RKO (cell line): ENCODE results near the gene SUMO1.
A peak's percentile ranks its signal among the peaks of the same experiment; 100 is the strongest.

Source experiments
- DNase-seq: peaks from one replicate; pipeline ENCODE4 v3.0.0-alpha.2; 2016; ENCODE audit warnings: low spot score

Gene SUMO1

DNA sequence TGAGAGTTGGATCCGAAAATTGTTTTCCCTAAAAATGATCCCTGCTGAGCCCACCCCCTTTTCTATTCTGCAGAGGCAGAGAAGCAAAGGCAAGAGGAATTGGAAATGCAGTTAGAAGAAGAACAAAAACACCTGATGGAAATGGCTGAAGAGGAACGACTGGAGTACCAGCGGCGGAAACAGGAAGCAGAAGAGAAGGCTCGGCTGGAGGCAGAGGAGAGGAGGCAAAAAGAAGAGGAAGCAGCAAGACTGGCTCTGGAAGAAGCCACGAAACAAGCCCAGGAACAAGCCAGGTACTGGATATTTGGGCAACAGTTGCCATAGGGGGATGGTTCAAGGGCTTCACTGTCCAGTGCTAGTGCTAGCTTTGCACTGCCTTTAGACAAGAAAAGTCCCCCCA lies 41.7 kb downstream of the SUMO1 start:
- DNase-seq = no peak

- DNase-seq = no peak
These were observed 44.0 kb downstream of the SUMO1 start for GRCh38 chr2:202194418-202194817.

DNA sequence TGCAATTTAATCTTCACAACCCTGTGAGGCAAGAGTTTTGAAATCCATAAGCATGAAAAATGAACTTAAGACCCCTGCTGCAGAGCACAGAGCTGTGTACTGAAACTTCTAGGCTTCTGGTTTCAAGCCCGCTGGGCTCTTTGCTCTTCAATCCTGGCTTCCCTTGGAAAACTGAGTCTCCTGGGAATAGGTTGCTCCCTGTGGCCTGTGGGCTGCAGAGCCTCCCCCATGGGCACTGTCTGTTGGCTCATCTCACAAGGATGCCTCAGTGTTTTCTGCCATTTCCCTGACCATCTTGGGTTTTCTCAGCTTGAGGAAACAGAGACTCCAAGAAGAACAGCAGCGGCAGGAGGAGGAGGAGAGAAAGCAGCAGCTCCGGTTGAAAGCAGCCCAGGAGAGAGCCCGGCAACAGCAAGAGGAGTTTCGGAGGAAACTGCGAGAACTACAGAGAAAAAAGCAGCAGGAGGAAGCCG lies 44.5 kb downstream of the SUMO1 start:
- no peak for DNase-seq

DNA sequence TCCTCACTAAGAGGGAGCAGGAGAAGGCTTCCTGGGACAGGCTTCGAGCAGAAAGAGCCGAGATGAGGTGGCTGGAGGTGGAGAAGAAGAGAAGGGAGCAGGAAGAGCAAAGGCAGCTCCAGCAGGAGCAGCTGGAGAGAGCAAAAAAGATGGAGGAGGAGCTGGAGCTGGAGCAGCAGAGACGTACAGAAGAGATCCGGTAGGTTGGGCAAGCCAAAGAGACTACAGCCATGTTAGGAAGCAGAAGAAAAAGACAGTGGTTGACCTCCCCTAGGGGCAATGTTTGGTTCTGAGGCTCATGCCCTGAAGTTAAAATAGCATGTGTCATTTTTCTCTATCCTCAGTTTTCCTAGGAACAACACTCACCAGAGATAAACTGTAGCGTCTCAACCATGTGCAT lies 45.1 kb downstream of the SUMO1 start:
- no peak for DNase-seq

- DNase-seq = no peak
These were observed 50.8 kb downstream of the SUMO1 start for GRCh38 chr2:202187570-202187969.

DNA sequence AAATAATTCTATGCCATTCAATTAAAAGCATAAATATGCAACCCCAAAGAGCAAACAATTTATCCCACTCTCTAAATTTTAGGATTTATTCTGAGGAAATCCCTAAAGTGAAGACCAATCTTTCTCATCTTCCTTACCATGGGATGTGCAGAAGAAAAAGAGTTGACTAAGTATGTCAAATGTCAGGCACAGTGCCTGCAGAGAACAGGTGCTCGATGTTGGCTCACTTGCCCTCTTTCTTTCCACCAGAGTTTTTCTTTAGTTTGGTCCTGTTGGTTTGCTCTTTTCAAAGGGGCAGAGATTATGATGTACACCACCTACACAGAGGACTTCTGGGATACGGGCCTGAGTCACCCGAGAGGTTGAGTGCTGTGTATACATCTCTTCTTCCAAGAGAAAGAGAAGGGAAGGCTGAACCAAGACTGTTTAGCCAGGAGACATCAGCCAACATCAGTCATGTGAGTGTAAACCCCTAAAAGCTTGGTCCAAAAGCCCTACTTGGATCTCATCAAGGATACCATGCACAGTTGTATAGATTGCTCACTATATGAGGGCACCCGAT lies 51.7 kb downstream of the SUMO1 start:
- no peak for DNase-seq

- no peak for DNase-seq
These were observed 53.2 kb downstream of the SUMO1 start for GRCh38 chr2:202185156-202185555.

- DNase-seq = no peak
These were observed 53.8 kb downstream of the SUMO1 start for GRCh38 chr2:202184557-202184956.

GRCh38 chr2:202178346-202178958 lies 59.9 kb downstream of the SUMO1 start:
- DNase-seq = peak; percentile 65

DNA sequence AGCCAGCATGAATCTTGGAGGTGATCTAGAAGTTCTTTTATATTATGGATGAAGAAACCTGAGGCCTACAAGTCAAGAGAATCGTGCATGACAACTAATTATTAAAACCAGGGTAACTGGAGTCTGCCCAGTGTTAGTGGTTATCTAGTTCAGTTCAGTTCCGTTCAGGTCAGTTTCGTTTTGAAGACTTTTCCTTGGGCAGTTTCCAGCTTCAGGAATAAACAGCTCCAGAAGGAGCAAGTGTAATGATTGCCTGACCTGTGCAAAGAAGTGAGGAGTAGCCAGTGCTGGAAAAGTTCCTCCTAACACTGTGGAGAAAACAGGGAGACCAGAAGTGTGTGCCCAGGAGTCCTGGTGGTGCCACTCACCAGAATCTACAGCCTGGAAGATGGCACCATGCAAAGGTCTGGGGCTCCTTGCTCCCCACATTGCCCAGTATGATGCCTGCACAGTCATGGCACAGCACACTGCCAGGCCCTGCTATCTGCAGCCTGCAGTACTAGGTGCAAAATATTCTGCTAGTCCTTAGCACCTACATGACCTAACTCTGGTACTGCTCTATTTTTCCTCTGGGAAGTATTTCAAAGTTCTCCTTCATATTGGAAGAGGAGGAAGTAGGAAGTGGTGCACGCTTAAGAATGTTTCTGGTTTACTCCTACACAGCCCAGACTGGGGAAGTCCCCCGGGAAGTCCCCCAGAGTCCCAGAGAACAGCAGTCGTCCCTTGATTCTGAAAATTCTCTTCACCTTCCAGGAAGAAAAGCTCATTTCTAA lies 65.8 kb downstream of the SUMO1 start:
- DNase-seq = no peak

GRCh38 chr2:202171241-202171825 lies 67.1 kb downstream of the SUMO1 start:
- DNase-seq = no peak

DNA sequence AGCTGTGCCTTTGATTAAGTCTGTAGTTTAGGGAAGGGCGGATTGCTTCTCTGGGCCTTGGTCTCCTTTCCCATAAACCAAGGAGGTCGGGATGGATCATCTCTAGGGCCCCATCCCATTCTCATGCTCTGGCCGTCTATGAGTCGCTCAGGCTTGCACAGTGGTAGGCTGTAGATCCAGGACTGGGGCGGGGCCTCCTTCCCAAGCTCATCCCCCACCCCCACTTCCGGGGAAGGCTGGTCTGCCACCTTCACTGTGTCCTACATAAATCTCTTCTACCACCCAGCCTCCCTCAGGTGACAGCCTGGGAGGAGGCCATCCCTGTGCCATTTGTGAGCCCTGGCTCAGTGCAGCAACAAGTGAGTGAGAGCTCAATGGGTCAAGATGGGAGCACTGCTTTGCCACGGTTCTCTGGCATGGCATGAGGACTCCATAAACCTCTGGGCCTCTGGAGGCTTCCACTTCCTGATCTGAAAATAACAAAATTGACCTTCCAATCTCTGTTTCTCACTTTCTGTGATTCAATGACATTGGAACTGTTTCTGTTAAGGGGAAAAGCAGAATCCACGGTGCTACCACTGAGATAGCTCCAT lies 68.5 kb downstream of the SUMO1 start:
- DNase-seq = no peak

DNA sequence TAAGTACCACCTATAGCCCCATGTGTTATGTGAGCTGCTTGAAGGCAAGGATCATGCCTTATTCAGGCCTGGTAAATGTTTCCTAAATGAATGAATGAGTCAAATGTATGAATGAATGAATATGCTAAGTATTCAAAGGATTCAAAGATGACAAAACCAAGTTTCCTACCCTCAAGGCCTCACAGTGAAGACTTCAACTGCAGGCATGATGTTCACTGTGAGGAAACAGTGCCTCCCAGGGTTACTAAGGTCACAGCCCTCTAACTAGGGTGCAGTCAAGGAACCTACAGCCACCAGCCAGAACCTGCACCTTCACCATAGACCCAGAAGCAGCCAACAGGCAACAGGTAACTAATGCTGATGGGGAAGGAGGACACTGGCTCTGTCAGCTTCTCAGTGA lies 69.3 kb downstream of the SUMO1 start:
- no peak for DNase-seq

DNA sequence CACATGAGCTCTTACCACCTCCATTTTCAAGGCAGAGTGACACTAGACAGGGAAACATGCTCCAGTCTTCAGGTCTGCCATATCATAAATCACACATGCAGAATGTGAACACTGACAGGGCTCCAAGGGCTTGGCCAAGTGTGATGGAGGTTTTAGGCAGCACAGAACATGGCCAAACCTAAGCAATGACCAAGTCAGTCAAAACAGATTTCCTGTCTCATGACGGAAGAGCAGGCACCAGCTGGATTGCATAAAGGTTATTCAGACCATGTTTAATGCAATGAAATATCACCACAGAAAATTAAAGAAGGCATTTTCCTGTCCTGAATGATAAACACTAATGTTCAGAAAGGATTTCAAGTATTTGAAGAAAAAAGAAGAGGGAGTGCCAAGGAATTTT lies 72.5 kb downstream of the SUMO1 start:
- DNase-seq = no peak

GRCh38 chr2:202165208-202165607 lies 73.2 kb downstream of the SUMO1 start:
- DNase-seq = no peak

- DNase-seq = no peak
These were observed 74.0 kb downstream of the SUMO1 start for GRCh38 chr2:202164411-202164810.

GRCh38 chr2:202161151-202161835 lies 77.1 kb downstream of the SUMO1 start:
- peak; percentile 11 for DNase-seq

- DNase-seq = peak; percentile 8
These were observed 79.6 kb downstream of the SUMO1 start for GRCh38 chr2:202158796-202159195.

- no peak for DNase-seq
These were observed 81.0 kb downstream of the SUMO1 start for GRCh38 chr2:202157211-202157990.
